HEK293T (cell line): ENCODE measurements around the gene IQSEC1.

Experiments
- BHLHE40 ChIP-seq: fragments of 450-650 bp; IDR thresholded peaks from 2 replicates; pipeline ENCODE4 v1.6.1; 2016; ENCODE audit warnings: mild to moderate bottlenecking, moderate library complexity, borderline replicate concordance
- ELF4 ChIP-seq: fragments of 450-650 bp; IDR thresholded peaks from 2 replicates; pipeline ENCODE4 v1.6.1; 2017; ENCODE audit warnings: antibody characterized with exemption
- FOXM1 ChIP-seq: fragments of 450-650 bp; IDR thresholded peaks from 2 replicates; pipeline ENCODE4 v1.6.1; 2017; ENCODE audit warnings: mild to moderate bottlenecking, borderline replicate concordance
- L3MBTL2 ChIP-seq: fragments of 450-650 bp; conservative IDR thresholded peaks from 2 replicates; pipeline ENCODE4 v1.6.1; 2016; ENCODE audit warnings: mild to moderate bottlenecking
- PKNOX1 ChIP-seq: fragments of 450-650 bp; IDR thresholded peaks from 2 replicates; pipeline ENCODE4 v1.6.1; 2016
- SUZ12 ChIP-seq: fragments of 450-650 bp; IDR thresholded peaks from 2 replicates; pipeline ENCODE4 v1.6.1; 2016; ENCODE audit warnings: mild to moderate bottlenecking
- TARDBP ChIP-seq: fragments of 450-650 bp; IDR thresholded peaks from 2 replicates; pipeline ENCODE4 v1.6.1; 2016

DNA sequence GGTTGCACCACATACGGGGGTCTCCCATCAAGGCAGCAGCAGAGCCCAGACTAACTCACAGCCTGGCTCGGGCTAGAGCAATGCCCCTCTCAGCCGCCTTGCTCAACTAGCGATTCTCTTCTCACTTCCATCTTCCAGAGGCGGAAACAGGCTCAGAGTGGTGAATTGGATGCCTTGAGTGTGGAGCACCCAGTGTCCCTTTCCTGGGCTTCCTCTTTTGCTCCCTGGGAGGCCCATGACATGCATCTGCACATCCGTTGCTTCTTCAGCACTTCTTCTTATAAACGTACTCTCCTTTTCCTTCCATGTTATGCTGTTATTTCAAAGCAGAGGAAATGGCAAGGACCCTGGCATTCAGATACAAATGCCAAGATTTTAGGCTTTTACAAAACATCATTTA lies 2.1 kb upstream of the IQSEC1 start:
- TF ChIP-seq L3MBTL2: no peak
- TF ChIP-seq ELF4: no peak
- no peak for TF ChIP-seq BHLHE40
- no peak for TF ChIP-seq SUZ12
- no peak for TF ChIP-seq PKNOX1
- no peak for TF ChIP-seq FOXM1
- no peak for TF ChIP-seq TARDBP
